Loucy (cell line): ENCODE measurements around the gene TTBK2.

Experiments
- H2AFZ ChIP-seq: fragments of 200-600 bp; sonication (generic); 2 replicates; pipeline ENCODE4 v1.6.0; 2016; ENCODE audit warnings: antibody characterized with exemption, mild to moderate bottlenecking, low read length, moderate library complexity
- H3F3A ChIP-seq: fragments of 200-600 bp; 2 replicates; pipeline ENCODE4 v1.6.0; 2016; ENCODE audit warnings: antibody characterized with exemption, low read depth, mild to moderate bottlenecking
- H3K27me3 ChIP-seq: fragments of 200-600 bp; sonication (generic); 2 replicates; pipeline ENCODE4 v1.6.1; 2014; ENCODE audit warnings: low read length, mild to moderate bottlenecking; ENCODE audit not compliant: insufficient read depth, poor library complexity, severe bottlenecking
- H3K36me3 ChIP-seq: fragments of 200-600 bp; sonication (generic); 2 replicates; pipeline ENCODE4 v1.6.1; 2016; ENCODE audit warnings: low read length; ENCODE audit not compliant: insufficient read depth
- H3K4me1 ChIP-seq: fragments of 200-600 bp; sonication (generic); 2 replicates; pipeline ENCODE4 v1.5.1; 2014; ENCODE audit warnings: low read length, mild to moderate bottlenecking; ENCODE audit not compliant: insufficient read depth, poor library complexity, severe bottlenecking
- H3K4me2 ChIP-seq: fragments of 200-600 bp; sonication (generic); 2 replicates; pipeline ENCODE4 v1.6.0; 2014; ENCODE audit warnings: antibody characterized with exemption, low read length, low read depth, mild to moderate bottlenecking; ENCODE audit not compliant: poor library complexity, severe bottlenecking
- H3K4me3 ChIP-seq: fragments of 200-600 bp; sonication (generic); 2 replicates; pipeline ENCODE4 v1.5.1; 2014; ENCODE audit warnings: low read length, mild to moderate bottlenecking, mixed read lengths; ENCODE audit not compliant: poor library complexity, severe bottlenecking
- H3K79me2 ChIP-seq: fragments of 200-600 bp; sonication (generic); 2 replicates; pipeline ENCODE4 v1.6.1; 2014; ENCODE audit warnings: low read length; ENCODE audit not compliant: insufficient read depth
- H3K9ac ChIP-seq: fragments of 200-600 bp; sonication (generic); 2 replicates; pipeline ENCODE4 v1.6.0; 2014; ENCODE audit warnings: mild to moderate bottlenecking, low read depth, low read length, moderate library complexity; ENCODE audit not compliant: poor library complexity, severe bottlenecking
- H3K9me2 ChIP-seq: fragments of 200-600 bp; sonication (generic); replicated peaks from 2 replicates; pipeline ENCODE4 v1.6.1; 2016; ENCODE audit warnings: low read depth, low read length, mixed read lengths
- H3K9me3 ChIP-seq: fragments of 200-600 bp; sonication (generic); 2 replicates; pipeline ENCODE4 v1.6.1; 2014; ENCODE audit warnings: mild to moderate bottlenecking, antibody characterized with exemption, low read length, low read depth; ENCODE audit not compliant: insufficient read depth
- H4K20me1 ChIP-seq: fragments of 200-600 bp; sonication (generic); 2 replicates; pipeline ENCODE4 v1.6.0; 2014; ENCODE audit warnings: antibody characterized with exemption, low read length, mild to moderate bottlenecking; ENCODE audit not compliant: insufficient read depth, poor library complexity, severe bottlenecking
- EZH2phosphoT487 ChIP-seq: fragments of 200-600 bp; IDR thresholded peaks from 2 replicates; pipeline ENCODE4 v1.6.1; 2018; ENCODE audit warnings: antibody characterized with exemption, mild to moderate bottlenecking, moderate library complexity, borderline replicate concordance
- TF ChIP-seq, protein P1 (sequence below): fragments of 200-600 bp; sonication (generic); conservative IDR thresholded peaks from 2 replicates; pipeline ENCODE4 v1.5.1; 2014; ENCODE audit warnings: mild to moderate bottlenecking, antibody characterized with exemption, low read length

TTBK2 gene

DNA sequence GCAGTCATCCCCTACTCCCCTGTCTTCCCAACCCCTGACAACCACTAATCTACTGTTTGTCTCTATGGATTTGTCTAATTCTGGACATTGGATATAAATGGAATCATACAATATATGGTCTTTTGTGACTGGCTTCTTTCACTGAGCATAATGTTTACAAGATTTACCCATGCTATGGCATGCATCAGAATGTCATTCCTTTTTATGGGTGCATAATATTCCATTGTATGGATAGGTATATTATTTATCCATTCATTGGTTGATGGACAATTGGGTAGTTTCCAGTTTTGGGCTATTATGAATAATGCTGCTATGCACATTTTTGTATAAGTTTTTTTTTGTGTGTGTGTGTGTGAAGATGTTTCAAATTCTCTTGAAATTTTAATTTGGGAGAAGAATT is 16.6 kb upstream of the TTBK2 start:
- H3K9me2 ChIP-seq, result no peaks in the 10 kb centered on the region
- no peak overlapping the region for H3K9ac ChIP-seq
- peaks cover 4% of the 10 kb centered on the region for H3K4me1 ChIP-seq
- no peaks in the 10 kb centered on the region for H3K9me3 ChIP-seq
- H4K20me1 ChIP-seq, result no peaks in the 10 kb centered on the region
- no peak overlapping the region for H3K4me3 ChIP-seq
- H3K79me2 ChIP-seq, result no peaks in the 10 kb centered on the region
- H2AFZ ChIP-seq, result no peak overlapping the region
- H3K27me3 ChIP-seq, result no peaks in the 10 kb centered on the region
- no peaks in the 10 kb centered on the region for H3K36me3 ChIP-seq
- no peak overlapping the region for H3K4me2 ChIP-seq
- no peak for TF ChIP-seq EZH2phosphoT487
- TF ChIP-seq, protein P1, sequence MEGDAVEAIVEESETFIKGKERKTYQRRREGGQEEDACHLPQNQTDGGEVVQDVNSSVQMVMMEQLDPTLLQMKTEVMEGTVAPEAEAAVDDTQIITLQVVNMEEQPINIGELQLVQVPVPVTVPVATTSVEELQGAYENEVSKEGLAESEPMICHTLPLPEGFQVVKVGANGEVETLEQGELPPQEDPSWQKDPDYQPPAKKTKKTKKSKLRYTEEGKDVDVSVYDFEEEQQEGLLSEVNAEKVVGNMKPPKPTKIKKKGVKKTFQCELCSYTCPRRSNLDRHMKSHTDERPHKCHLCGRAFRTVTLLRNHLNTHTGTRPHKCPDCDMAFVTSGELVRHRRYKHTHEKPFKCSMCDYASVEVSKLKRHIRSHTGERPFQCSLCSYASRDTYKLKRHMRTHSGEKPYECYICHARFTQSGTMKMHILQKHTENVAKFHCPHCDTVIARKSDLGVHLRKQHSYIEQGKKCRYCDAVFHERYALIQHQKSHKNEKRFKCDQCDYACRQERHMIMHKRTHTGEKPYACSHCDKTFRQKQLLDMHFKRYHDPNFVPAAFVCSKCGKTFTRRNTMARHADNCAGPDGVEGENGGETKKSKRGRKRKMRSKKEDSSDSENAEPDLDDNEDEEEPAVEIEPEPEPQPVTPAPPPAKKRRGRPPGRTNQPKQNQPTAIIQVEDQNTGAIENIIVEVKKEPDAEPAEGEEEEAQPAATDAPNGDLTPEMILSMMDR, result no peak
- H3F3A ChIP-seq, result no peaks in the 10 kb centered on the region

DNA sequence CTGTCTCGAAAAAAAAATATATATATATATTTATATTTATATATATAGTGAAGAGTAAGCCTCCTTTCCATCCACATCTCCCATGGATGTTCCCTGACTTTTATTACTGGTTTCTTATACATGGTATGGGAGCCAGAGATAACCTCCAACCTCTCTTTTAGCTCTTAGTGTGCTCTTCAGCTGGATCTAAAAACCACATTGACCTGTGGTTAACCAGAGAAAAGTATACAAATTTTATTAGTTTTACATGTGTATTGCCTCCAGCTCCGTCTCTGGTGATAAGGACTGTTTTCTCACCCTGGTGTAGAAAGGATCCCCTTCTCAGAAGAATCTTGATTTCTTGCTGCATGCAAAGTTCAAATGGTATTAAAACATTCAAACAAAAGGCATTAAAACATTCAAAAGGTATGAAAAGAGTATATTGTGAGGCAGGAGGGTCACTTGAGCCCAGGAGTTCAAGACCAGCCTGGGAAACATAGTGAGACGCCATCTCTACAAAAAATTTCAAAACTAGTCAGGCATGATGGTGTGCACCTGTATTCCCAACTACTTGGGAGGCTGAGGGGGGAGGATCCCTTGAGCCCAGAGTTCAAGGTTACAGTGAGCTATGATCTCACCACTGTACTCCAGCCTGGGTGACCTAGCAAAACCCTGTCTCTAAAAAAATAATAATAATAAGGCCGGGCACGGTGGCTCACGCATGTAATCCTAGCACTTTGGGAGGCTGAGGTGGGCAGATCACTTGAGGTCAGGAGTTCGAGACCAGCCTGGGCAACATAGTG is 13.5 kb upstream of the TTBK2 start:
- H3F3A ChIP-seq, result no peaks in the 10 kb centered on the region
- TF ChIP-seq, protein P1, result no peak
- TF ChIP-seq EZH2phosphoT487, result no peak
- no peaks in the 10 kb centered on the region for H4K20me1 ChIP-seq
- no peak overlapping the region for H3K4me2 ChIP-seq
- no peaks in the 10 kb centered on the region for H3K9me3 ChIP-seq
- H3K36me3 ChIP-seq, result no peaks in the 10 kb centered on the region
- peaks cover 4% of the 10 kb centered on the region for H3K4me1 ChIP-seq
- H3K4me3 ChIP-seq, result no peak overlapping the region
- no peaks in the 10 kb centered on the region for H3K27me3 ChIP-seq
- H3K9ac ChIP-seq, result no peak overlapping the region
- H2AFZ ChIP-seq, result no peak overlapping the region
- H3K9me2 ChIP-seq, result no peaks in the 10 kb centered on the region
- H3K79me2 ChIP-seq, result no peaks in the 10 kb centered on the region

DNA sequence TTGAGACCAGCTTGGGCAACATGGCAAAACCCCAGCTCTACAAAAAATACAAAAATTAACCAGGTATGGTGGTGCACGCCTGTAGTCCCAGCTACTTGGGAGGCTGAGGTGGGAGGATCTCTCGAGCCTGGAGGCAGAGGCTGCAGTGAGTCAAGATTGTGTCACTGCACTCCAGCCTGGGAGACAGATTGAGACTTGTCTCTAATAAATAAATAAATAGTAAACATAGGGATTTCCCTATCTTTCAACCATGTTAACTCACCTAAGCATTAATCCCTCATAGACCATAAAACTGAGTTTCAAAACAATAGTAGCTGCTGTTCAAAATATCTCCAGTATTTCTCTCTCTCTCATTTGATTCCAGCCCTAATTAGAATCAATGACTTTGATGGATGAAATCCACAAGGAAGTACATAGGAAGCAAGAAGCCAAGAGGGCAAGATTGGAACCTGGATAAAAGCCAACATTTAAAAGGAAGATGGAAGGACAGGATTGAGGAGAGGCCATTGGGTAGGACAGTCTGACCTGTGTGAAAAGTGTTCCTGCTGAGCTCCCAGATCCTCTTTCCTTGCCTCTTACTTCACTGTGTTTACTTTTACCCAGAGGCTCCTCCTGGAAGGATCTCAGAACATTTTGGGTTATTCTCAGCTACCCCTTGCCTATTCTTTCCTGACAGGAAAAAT is 12.4 kb upstream of the TTBK2 start:
- Histone ChIP-seq H3K4me3 (no peak overlapping the region), H3K4me2 (no peak overlapping the region), H3K9ac (no peak overlapping the region), H3K79me2 (no peaks in the 10 kb centered on the region), H3K27me3 (no peaks in the 10 kb centered on the region), H3K9me3 (no peaks in the 10 kb centered on the region), H3K9me2 (no peaks in the 10 kb centered on the region), H4K20me1 (no peaks in the 10 kb centered on the region), H2AFZ (no peak overlapping the region), H3K4me1 (peaks cover 4% of the 10 kb centered on the region), H3K36me3 (no peaks in the 10 kb centered on the region), H3F3A (no peaks in the 10 kb centered on the region)
- no peak for TF ChIP-seq EZH2phosphoT487
- TF ChIP-seq, protein P1, result no peak
